ENCODE results near the gene ANOS1.
"Not testable (repeated sequence)": the region's sequence is repeated elsewhere in the genome, so short reads cannot be mapped to it uniquely, and the experiment has no call there.

ANOS1 gene

GRCh38 chrX:8500203-8500602 is 231.7 kb downstream of the ANOS1 start:
- in situ Hi-C loops (cut with HindIII; ENCODE audit: low sequenced_read_pairs), result no loop called here
- H3K4me3 ChIP-seq (ENCODE audit: low read depth, low read length), result no peak overlapping the region
- no peak for TF ChIP-seq CTCF (IDR thresholded peaks at IDR 0.05; ENCODE audit: low read depth, low read length, missing control alignments)
- no peak for DNase-seq (ENCODE audit: low read depth)

- in situ Hi-C loops (cut with HindIII; ENCODE audit: low sequenced_read_pairs); H3K4me3 ChIP-seq (ENCODE audit: low read depth, low read length); DNase-seq (ENCODE audit: low read depth): not testable (repeated sequence)
Measured at GRCh38 chrX:8495036-8495435, 236.9 kb downstream of the ANOS1 start.

GRCh38 chrX:8484360-8484949 is 247.5 kb downstream of the ANOS1 start:
- in situ Hi-C loops (cut with HindIII; ENCODE audit: low sequenced_read_pairs), result no loop called here
- no peak for DNase-seq (ENCODE audit: low read depth)
- H3K4me3 ChIP-seq (ENCODE audit: low read depth, low read length), result no peak overlapping the region
- no peak for TF ChIP-seq CTCF (IDR thresholded peaks at IDR 0.05; ENCODE audit: low read depth, low read length, missing control alignments)

All from astrocyte of the cerebellum (primary cell).